ENCODE measurements around the gene ASTN2. TPM values are rescaled to one million over a fixed set of nuclear protein-coding genes. Genes with fewer than 3 reads are reported as not detected.

ASTN2 gene
- total and polyA plus RNA-seq, 3 donors from 2014 or later, result 55.7 to 157 (median 117) TPM

DNA sequence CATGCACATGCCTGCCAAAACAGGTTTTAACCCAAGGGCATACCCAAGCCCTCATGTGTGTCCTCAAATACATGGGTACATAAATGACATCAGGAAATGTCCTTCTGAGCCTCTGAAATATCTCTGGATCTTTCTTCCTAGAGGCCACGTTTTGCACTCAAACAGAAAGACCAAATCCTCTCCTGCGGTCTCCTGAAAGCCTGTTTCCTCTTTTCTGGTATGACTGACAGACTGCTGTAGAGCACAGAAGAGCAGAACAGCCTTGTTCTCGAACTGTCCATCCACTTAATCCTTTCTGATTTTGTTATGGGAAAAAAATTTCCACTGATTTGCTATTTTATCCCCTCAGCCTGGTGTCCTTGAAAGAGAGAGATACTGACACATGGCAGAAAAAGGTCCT, 107.2 kb downstream of the ASTN2 start:
- H3K4me3 ChIP-seq, result no peak overlapping the region
- 51 to 57% methylated on average over 3 of the region's 3 CpGs for WGBS, 2 donors
- H3K27me3 ChIP-seq, result no peaks in the 10 kb centered on the region
- TF ChIP-seq, protein P1, sequence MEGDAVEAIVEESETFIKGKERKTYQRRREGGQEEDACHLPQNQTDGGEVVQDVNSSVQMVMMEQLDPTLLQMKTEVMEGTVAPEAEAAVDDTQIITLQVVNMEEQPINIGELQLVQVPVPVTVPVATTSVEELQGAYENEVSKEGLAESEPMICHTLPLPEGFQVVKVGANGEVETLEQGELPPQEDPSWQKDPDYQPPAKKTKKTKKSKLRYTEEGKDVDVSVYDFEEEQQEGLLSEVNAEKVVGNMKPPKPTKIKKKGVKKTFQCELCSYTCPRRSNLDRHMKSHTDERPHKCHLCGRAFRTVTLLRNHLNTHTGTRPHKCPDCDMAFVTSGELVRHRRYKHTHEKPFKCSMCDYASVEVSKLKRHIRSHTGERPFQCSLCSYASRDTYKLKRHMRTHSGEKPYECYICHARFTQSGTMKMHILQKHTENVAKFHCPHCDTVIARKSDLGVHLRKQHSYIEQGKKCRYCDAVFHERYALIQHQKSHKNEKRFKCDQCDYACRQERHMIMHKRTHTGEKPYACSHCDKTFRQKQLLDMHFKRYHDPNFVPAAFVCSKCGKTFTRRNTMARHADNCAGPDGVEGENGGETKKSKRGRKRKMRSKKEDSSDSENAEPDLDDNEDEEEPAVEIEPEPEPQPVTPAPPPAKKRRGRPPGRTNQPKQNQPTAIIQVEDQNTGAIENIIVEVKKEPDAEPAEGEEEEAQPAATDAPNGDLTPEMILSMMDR (IDR thresholded peaks at IDR 0.05), result no peak
- no peak for TF ChIP-seq POLR2A (IDR thresholded peaks at IDR 0.05)
- no peaks in the 10 kb centered on the region for H3K4me1 ChIP-seq
- H3K27ac ChIP-seq, result no peak overlapping the region
- DNase-seq, result no peak
- no peaks in the 10 kb centered on the region for H3K36me3 ChIP-seq (ENCODE audit: low read depth, missing control alignments)
- intact Hi-C loops (cut with DNase I; ENCODE audit: low total_unique reads), result no loop called here
- H3K9me3 ChIP-seq, result no peaks in the 10 kb centered on the region

DNA sequence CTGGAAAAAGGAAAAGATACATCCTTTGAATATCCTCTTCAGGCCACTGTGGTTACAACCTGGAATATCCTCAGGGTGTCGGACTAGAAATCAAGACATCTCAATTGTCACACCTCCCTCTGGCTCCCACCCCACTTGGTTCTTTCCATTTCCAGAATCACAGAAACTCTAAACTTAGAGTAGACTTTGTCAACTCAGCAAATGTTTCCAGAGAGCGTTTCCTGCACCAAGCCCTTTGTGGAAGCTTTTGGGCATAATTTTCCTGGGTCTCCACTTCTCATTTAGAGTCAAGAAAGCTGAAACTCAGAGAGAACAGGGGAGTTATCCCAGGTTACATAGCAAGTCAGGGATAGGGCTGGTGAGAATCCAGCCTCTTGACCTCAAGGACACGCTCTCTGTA, 108.8 kb downstream of the ASTN2 start:
- H3K4me1 ChIP-seq, result no peaks in the 10 kb centered on the region
- H3K4me3 ChIP-seq, result no peak overlapping the region
- no peaks in the 10 kb centered on the region for H3K36me3 ChIP-seq (ENCODE audit: low read depth, missing control alignments)
- intact Hi-C loops (cut with DNase I; ENCODE audit: low total_unique reads), result no loop called here
- no peak for TF ChIP-seq POLR2A (IDR thresholded peaks at IDR 0.05)
- TF ChIP-seq, protein P1 (IDR thresholded peaks at IDR 0.05), result no peak
- no peaks in the 10 kb centered on the region for H3K27me3 ChIP-seq
- H3K27ac ChIP-seq, result no peak overlapping the region
- DNase-seq, result no peak
- WGBS, 2 donors, result 70 to 88% methylated on average over 3 of the region's 3 CpGs
- no peaks in the 10 kb centered on the region for H3K9me3 ChIP-seq

DNA sequence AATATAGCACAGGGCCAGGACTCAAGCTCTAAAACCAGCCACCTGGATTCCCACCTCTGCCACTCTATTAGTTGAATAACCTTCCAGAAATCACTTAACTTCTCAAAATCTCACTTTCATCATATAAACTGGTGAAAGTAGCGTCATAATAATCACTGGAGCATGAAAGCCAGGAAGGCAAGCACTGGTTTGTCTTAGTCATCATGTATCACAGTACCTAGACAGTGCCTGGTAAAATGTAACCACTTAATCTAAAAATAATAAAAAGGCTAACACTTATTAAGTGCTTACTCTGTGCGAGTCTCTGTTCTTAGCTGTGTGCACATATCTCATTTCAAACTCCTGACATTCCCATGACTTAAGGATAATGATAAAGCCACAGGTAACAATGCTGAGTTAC, 109.4 kb downstream of the ASTN2 start:
- no peak for DNase-seq

DNA sequence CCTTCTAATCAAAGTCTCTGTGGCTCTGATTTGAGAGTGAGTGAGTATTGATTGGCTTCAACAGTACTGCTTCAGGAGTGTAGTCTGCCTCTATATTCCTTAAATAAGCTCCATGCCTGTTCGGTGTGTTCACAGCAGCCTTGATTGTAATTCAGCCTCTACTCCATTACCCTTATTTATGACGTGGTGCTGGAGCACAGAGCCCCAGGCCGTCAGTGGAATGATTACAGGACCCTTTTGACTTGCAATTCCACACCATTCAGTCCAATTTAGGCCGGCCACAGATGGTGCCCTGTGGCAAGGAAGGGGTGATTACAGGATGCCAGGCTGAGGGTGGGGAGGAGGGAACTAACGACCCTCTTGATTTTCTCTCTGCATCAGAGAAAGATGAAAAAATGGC, 110.3 kb downstream of the ASTN2 start:
- TF ChIP-seq, protein P1 (IDR thresholded peaks at IDR 0.05), result no peak
- TF ChIP-seq POLR2A (IDR thresholded peaks at IDR 0.05), result no peak
- intact Hi-C loops (cut with DNase I; ENCODE audit: low total_unique reads), result no loop called here
- Histone ChIP-seq H3K9me3 (no peaks in the 10 kb centered on the region), H3K27ac (no peak overlapping the region), H3K4me3 (no peak overlapping the region), H3K36me3 (ENCODE audit: low read depth, missing control alignments) (no peaks in the 10 kb centered on the region), H3K4me1 (no peaks in the 10 kb centered on the region), H3K27me3 (no peaks in the 10 kb centered on the region)
- no peak for DNase-seq
- WGBS, 2 donors, result 48 to 56% methylated on average over 3 to 5 of the region's 5 CpGs

More for the DNA sequence above, 109.4 kb downstream of the ASTN2 start:
- H3K36me3 ChIP-seq (ENCODE audit: low read depth, missing control alignments), result no peaks in the 10 kb centered on the region
- WGBS, 2 donors, result 61 to 66% methylated on average over 2 of the region's 2 CpGs
- H3K27me3 ChIP-seq, result no peaks in the 10 kb centered on the region
- no peak for TF ChIP-seq POLR2A (IDR thresholded peaks at IDR 0.05)
- TF ChIP-seq, protein P1 (IDR thresholded peaks at IDR 0.05), result no peak
- no peak overlapping the region for H3K4me3 ChIP-seq
- H3K27ac ChIP-seq, result no peak overlapping the region
- intact Hi-C loops (cut with DNase I; ENCODE audit: low total_unique reads), result no loop called here
- H3K4me1 ChIP-seq, result no peaks in the 10 kb centered on the region
- H3K9me3 ChIP-seq, result no peaks in the 10 kb centered on the region

DNA sequence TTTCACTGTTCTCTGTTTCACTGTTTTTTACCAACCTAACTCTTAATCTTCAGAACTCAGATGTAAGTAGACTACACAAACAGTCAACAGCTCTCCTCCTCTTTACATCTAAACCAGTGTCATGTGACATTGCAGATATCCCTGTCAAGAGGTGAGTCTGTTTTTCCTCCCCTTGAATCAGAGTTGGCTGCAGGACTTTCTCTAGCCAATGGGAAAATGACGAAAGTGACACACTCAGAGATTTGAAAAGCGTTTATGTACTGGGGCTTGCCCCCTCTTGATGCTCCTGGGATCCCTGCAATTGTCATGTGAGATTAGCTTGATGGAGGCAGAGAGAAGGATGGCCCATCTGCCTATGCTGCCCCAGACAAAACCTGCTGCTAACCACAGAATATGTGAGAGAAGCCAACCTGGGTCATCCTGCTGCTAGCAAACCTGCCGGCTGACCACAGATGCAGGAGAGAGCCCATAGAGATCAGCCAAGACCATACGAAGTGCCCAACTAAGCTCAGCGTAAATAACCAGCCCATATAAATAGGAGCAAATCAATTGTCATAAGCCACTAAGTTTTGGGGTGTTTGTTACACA, 111.1 kb downstream of the ASTN2 start:
- Histone ChIP-seq H3K9me3 (no peaks in the 10 kb centered on the region), H3K4me3 (no peak overlapping the region), H3K27me3 (no peaks in the 10 kb centered on the region), H3K27ac (no peak overlapping the region), H3K36me3 (ENCODE audit: low read depth, missing control alignments) (no peaks in the 10 kb centered on the region), H3K4me1 (no peaks in the 10 kb centered on the region)
- intact Hi-C loops (cut with DNase I; ENCODE audit: low total_unique reads), result no loop called here
- 85 to 88% methylated on average over 2 to 5 of the region's 5 CpGs for WGBS, 2 donors
- no peak for DNase-seq
- TF ChIP-seq, protein P1 (IDR thresholded peaks at IDR 0.05), result no peak
- TF ChIP-seq POLR2A (IDR thresholded peaks at IDR 0.05), result no peak

All from testis (tissue), 3 donors.